ENCODE results near the gene CFAP299.

GRCh38 chr4:80876810-80877209 lies 541.3 kb downstream of the CFAP299 start:
- TF ChIP-seq, protein P1, sequence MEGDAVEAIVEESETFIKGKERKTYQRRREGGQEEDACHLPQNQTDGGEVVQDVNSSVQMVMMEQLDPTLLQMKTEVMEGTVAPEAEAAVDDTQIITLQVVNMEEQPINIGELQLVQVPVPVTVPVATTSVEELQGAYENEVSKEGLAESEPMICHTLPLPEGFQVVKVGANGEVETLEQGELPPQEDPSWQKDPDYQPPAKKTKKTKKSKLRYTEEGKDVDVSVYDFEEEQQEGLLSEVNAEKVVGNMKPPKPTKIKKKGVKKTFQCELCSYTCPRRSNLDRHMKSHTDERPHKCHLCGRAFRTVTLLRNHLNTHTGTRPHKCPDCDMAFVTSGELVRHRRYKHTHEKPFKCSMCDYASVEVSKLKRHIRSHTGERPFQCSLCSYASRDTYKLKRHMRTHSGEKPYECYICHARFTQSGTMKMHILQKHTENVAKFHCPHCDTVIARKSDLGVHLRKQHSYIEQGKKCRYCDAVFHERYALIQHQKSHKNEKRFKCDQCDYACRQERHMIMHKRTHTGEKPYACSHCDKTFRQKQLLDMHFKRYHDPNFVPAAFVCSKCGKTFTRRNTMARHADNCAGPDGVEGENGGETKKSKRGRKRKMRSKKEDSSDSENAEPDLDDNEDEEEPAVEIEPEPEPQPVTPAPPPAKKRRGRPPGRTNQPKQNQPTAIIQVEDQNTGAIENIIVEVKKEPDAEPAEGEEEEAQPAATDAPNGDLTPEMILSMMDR (IDR thresholded peaks at IDR 0.05) = no peak
- TF ChIP-seq POLR2A (IDR thresholded peaks at IDR 0.05) = no peak

All from right lobe of liver (tissue), 4 donors.